HepG2 (cell line): ENCODE measurements around the gene FBXO24. TPM values are rescaled to one million over a fixed set of nuclear protein-coding genes. Genes with fewer than 3 reads are reported as not detected.
A peak's percentile ranks its signal among the peaks of the same experiment; 100 is the strongest.

ENCODE experiments used
- ATAC-seq: fragments of 200-7000 bp; cut with Tn5 transposase; 3 replicates; pipeline ENCODE4 v1.9.1; 2020; ENCODE audit warnings: mild to moderate bottlenecking, moderate library complexity
- BruUV-seq: library from RNA; stranded (reverse); fragments of 400-500 nt; replicated peaks from 2 replicates; lab custom pipeline; 2021; lab: Mats Ljungman, UMichigan
- CTCF ChIA-PET: fragments of 300-600 bp; formaldehyde crosslinking; extraction: SDS; loops from one replicate; lab custom pipeline; 2021; ENCODE audit warnings: low total read pairs, inconsistent platforms, low intra/inter-chr PET ratio; lab: Yijun Ruan, JAX
- POLR2A ChIA-PET: fragments of 350-600 bp; sonication (Branson Sonifier 250); formaldehyde crosslinking; loops from one replicate; lab custom pipeline; 2020; ENCODE audit warnings: antibody characterized with exemption, inconsistent platforms; lab: Yijun Ruan, JAX
- DNase-seq: peaks from one replicate; pipeline ENCODE4 v3.0.0-alpha.2; 2015; ENCODE audit warnings: low spot score
- FAIRE-seq: peaks from 3 replicates; lab custom pipeline; 2011; peaks lifted over from hg19 to GRCh38; lab: Jason Lieb, UNC
- H2AFZ ChIP-seq: one replicate; pipeline ENCODE4 v1.6.1; 2011; ENCODE audit warnings: low read length, inconsistent platforms
- H3K27ac ChIP-seq: fragments of 300-600 bp; 3 replicates; pipeline ENCODE4 v1.8.0; 2011; ENCODE audit warnings: mixed run types, mild to moderate bottlenecking, mixed read lengths, low read length, inconsistent platforms; ENCODE audit not compliant: insufficient read depth; ENCODE audit errors: extremely low read length
- H3K27me3 ChIP-seq, 2 experiments: fragments of 200-600 bp in 1 of 2; 2 replicates in 1 of 2; 3 replicates in 1 of 2; pipeline versions ENCODE4 v1.6.0 to v1.8.0; 2011; ENCODE audit warnings: low read length in 2 of 2, mild to moderate bottlenecking in 2 of 2, moderate library complexity in 2 of 2, inconsistent platforms in 1 of 2; ENCODE audit not compliant: insufficient read depth in 2 of 2, control insufficient read depth in 1 of 2
- H3K36me3 ChIP-seq, 2 experiments: fragments of 200-600 bp in 1 of 2; replicated peaks in 1 of 2; 2 replicates in 1 of 2; 3 replicates in 1 of 2; pipeline versions ENCODE4 v1.5.1 to v1.8.0; 2011; ENCODE audit warnings: low read length in 2 of 2, inconsistent platforms in 1 of 2; ENCODE audit not compliant: insufficient read depth in 2 of 2, control insufficient read depth in 1 of 2
- H3K4me1 ChIP-seq: 2 replicates; pipeline ENCODE4 v1.5.1; 2012; ENCODE audit warnings: low read length, inconsistent platforms; ENCODE audit not compliant: insufficient read depth
- H3K4me2 ChIP-seq: 2 replicates; pipeline ENCODE4 v1.6.0; 2011; ENCODE audit warnings: low read depth, low read length, inconsistent platforms
- H3K4me3 ChIP-seq, 3 experiments: fragments of 200-600 bp in 1 of 3; sonication (generic), shearing (Covaris generic) in 1 of 3; replicated peaks in 1 of 3; 2 replicates each; pipeline ENCODE4 v1.5.1; 2011 to 2016; ENCODE audit warnings: low read length in 3 of 3, inconsistent platforms in 2 of 3, low read depth in 2 of 3, mild to moderate bottlenecking in 2 of 3, control low read depth in 1 of 3, mixed read lengths in 1 of 3; ENCODE audit not compliant: insufficient read depth in 1 of 3
- H3K79me2 ChIP-seq: one replicate; pipeline ENCODE4 v1.6.1; 2011; ENCODE audit warnings: low read length, inconsistent platforms; ENCODE audit not compliant: insufficient read depth
- H3K9ac ChIP-seq: 2 replicates; pipeline ENCODE4 v1.6.0; 2011; ENCODE audit warnings: mild to moderate bottlenecking, low read depth, low read length, inconsistent platforms; ENCODE audit not compliant: insufficient read depth
- H3K9me3 ChIP-seq: 2 replicates; pipeline ENCODE4 v1.5.1; 2012; ENCODE audit warnings: mild to moderate bottlenecking, low read length
- H4K20me1 ChIP-seq: 2 replicates; pipeline ENCODE4 v1.6.0; 2011; ENCODE audit warnings: inconsistent platforms, mild to moderate bottlenecking, low read length, moderate library complexity; ENCODE audit not compliant: insufficient read depth
- MBD4 ChIP-seq: IDR thresholded peaks from 2 replicates; pipeline ENCODE4 v1.6.1; 2012; ENCODE audit warnings: low read length, inconsistent platforms, borderline replicate concordance
- NONO ChIP-seq, 2 experiments: fragments of 450-650 bp in 1 of 2; sonication (generic) in 1 of 2; formaldehyde crosslinking in 1 of 2; IDR thresholded peaks in 1 of 2; conservative IDR thresholded peaks in 1 of 2; 2 replicates each; pipeline versions ENCODE4 v1.6.1 to v1.8.0; 2017 to 2022; ENCODE audit warnings: mild to moderate bottlenecking in 1 of 2, missing genetic modification reagents in 1 of 2, moderate library complexity in 1 of 2
- PLRG1 ChIP-seq: fragments of 450-650 bp; conservative IDR thresholded peaks from 2 replicates; pipeline ENCODE4 v1.6.1; 2016
- ZNF224 ChIP-seq: sonication (generic); formaldehyde crosslinking; IDR thresholded peaks from 2 replicates; pipeline ENCODE4 v1.5.0; 2020; ENCODE audit warnings: mild to moderate bottlenecking, missing genetic modification reagents
- ZNF441 ChIP-seq: sonication (generic); formaldehyde crosslinking; IDR thresholded peaks from 2 replicates; pipeline ENCODE4 v1.7.0; 2021; ENCODE audit warnings: missing genetic modification reagents, borderline replicate concordance
- WGBS: methylation state at CpG from one replicate; pipeline ENCODE4 v1.1.6; 2017; ENCODE audit warnings: low lambda C conversion rate; 5-methylcytosine and 5-hydroxymethylcytosine counted together
- in situ Hi-C: cut with HindIII; loops from 2 replicates; pipeline ENCODE4 v1.10.0; 2017; ENCODE audit warnings: low pct_unique_long_range_greater_than_20kb; ENCODE audit not compliant: extremely low pct_ligation_motif_present
- intact Hi-C: fragments of 100-400 bp; cut with micrococcal nuclease; formaldehyde crosslinking; loops from one replicate; pipeline ENCODE4 v1.10.0; 2022; ENCODE audit not compliant: unreplicated experiment
- polyA plus RNA-seq, 8 experiments: library from polyadenylated mRNA; depleted of rRNA in 3 of 8; stranded (reverse) in 7 of 8; unstranded in 1 of 8; fragments of >200 nt; fragmentation: Illumina TruSeq in 4 of 8; extraction: Trizol in 4 of 8; gene quantifications; 2 replicates each; pipeline versions ENCODE4 v1.2.1 to v1.2.3, GENCODE V29; 2011 to 2016; ENCODE audit warnings: low read depth in 4 of 8, missing spikeins in 1 of 8, mixed read lengths in 1 of 8; ENCODE audit not compliant: insufficient read depth in 1 of 8
- total RNA-seq, 5 experiments: library from RNA; depleted of rRNA; stranded (reverse); fragments of >200 nt; fragmentation: Illumina TruSeq; extraction: Trizol; gene quantifications; 2 replicates each; pipeline ENCODE4 v1.2.3, GENCODE V29; 2016; ENCODE audit warnings: low read depth in 1 of 5
- TF ChIP-seq, protein P1 (sequence below): IDR thresholded peaks from 2 replicates; pipeline ENCODE4 v1.6.1; 2016; ENCODE audit warnings: mild to moderate bottlenecking
- TF ChIP-seq, protein P2 (sequence below): sonication (generic); formaldehyde crosslinking; IDR thresholded peaks from 2 replicates; pipeline ENCODE4 v1.4.0; 2020; ENCODE audit warnings: missing genetic modification reagents

FBXO24 gene
- total and polyA plus RNA-seq, 2 of the 13 experiments (the other 11 are each of a cell fraction or from before 2014, with no cell fraction given): 0.20 to 0.55 TPM

GRCh38 chr7:100614308-100614861 lies 28.3 kb downstream of the FBXO24 start:
- TF ChIP-seq, protein P1, sequence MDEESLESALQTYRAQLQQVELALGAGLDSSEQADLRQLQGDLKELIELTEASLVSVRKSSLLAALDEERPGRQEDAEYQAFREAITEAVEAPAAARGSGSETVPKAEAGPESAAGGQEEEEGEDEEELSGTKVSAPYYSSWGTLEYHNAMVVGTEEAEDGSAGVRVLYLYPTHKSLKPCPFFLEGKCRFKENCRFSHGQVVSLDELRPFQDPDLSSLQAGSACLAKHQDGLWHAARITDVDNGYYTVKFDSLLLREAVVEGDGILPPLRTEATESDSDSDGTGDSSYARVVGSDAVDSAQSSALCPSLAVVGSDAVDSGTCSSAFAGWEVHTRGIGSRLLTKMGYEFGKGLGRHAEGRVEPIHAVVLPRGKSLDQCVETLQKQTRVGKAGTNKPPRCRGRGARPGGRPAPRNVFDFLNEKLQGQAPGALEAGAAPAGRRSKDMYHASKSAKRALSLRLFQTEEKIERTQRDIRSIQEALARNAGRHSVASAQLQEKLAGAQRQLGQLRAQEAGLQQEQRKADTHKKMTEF (CRISPR knock-in tag): no peak
- TF ChIP-seq MBD4 (no peak), ZNF224 (no peak)
- TF ChIP-seq, protein P2, sequence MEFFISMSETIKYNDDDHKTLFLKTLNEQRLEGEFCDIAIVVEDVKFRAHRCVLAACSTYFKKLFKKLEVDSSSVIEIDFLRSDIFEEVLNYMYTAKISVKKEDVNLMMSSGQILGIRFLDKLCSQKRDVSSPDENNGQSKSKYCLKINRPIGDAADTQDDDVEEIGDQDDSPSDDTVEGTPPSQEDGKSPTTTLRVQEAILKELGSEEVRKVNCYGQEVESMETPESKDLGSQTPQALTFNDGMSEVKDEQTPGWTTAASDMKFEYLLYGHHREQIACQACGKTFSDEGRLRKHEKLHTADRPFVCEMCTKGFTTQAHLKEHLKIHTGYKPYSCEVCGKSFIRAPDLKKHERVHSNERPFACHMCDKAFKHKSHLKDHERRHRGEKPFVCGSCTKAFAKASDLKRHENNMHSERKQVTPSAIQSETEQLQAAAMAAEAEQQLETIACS (CRISPR knock-in tag): no peak
- H3K4me3 ChIP-seq: no peak overlapping the region
- H2AFZ ChIP-seq: no peak overlapping the region
- in situ Hi-C loops: loop anchor here (5.0 kb wide), 1 partner anchor 78 kb away; the partner anchor contains the start of gene GIGYF1
- WGBS: 96% methylated on average over 6 of the region's 6 CpGs
- H4K20me1 ChIP-seq: no peaks in the 10 kb centered on the region
- no peak overlapping the region for H3K9ac ChIP-seq
- peaks cover 29% of the 10 kb centered on the region for H3K4me1 ChIP-seq
- no peak overlapping the region for H3K27ac ChIP-seq
- ChIA-PET POLR2A (interaction anchor here (2.8 to 3.7 kb wide), 2 partner anchors 27 to 59 kb away, joined by 17 to 18 read pairs; partner anchors contain the start of genes GNB2 and TFR2), CTCF (no interaction called here)
- no peaks in the 10 kb centered on the region for H3K79me2 ChIP-seq
- H3K4me2 ChIP-seq: no peak overlapping the region
- no peaks in the 10 kb centered on the region for H3K36me3 ChIP-seq
- no TSS peak for BruUV-seq
- intact Hi-C loops: loop anchor here (5.0 kb wide), 1 partner anchor 78 kb away; the partner anchor contains the start of gene GIGYF1
- no peaks in the 10 kb centered on the region for H3K27me3 ChIP-seq
- no peaks in the 10 kb centered on the region for H3K9me3 ChIP-seq
- DNase-seq: no peak
- no peak for FAIRE-seq
- no peak for ATAC-seq

- DNase-seq: no peak
- in situ Hi-C loops (no loop called here), intact Hi-C loops (no loop called here)
- no peaks in the 10 kb centered on the region for H3K79me2 ChIP-seq
- H3K4me3 ChIP-seq: no peak overlapping the region
- FAIRE-seq: no peak
- no peaks in the 10 kb centered on the region for H3K9me3 ChIP-seq
- CTCF ChIA-PET: no interaction called here
- TF ChIP-seq ZNF441 (CRISPR knock-in tag) (no peak), PLRG1 (no peak), NONO (IDR thresholded peaks at IDR 0.05) (no peak), NONO (CRISPR knock-in tag; conservative IDR thresholded peaks at IDR 0.05) (0 out of 2 replicates have a peak, but pooled peaks have one; percentile 18)
- ATAC-seq: no peak
- BruUV-seq: no TSS peak
- 0 out of 5 replicates have a peak, but pooled peaks cover 0 to 4% of the 10 kb centered on the region in 2 experiments for H3K36me3 ChIP-seq
- no peaks in the 10 kb centered on the region for H3K27me3 ChIP-seq
- H3K4me2 ChIP-seq: no peak overlapping the region
- H3K27ac ChIP-seq: no peak overlapping the region
- no peaks in the 10 kb centered on the region for H4K20me1 ChIP-seq
- POLR2A ChIA-PET: interaction anchor here (1.0 to 2.7 kb wide), 4 partner anchors 8 to 34 kb away, joined by 3 to 20 read pairs (median 4); partner anchors contain the start of genes FBXO24, LRCH4 and MOSPD3
- whole genome bisulfite sequencing: 96% methylated on average over 6 of the region's 6 CpGs
- H3K4me1 ChIP-seq: peaks cover 21% of the 10 kb centered on the region
- no peak overlapping the region for H2AFZ ChIP-seq
- H3K9ac ChIP-seq: no peak overlapping the region
Observed at GRCh38 chr7:100620239-100620638, 34.1 kb downstream of the FBXO24 start.
